Gastrocnemius medialis (tissue), 4 donors: ENCODE results near the gene HSPA12B.

ENCODE experiments used
- CTCF ChIP-seq, 5 experiments: fragments of 450-650 bp in 3 of 5; fragments of 200-600 bp in 2 of 5; sonication (generic) in 2 of 5; IDR thresholded peaks in 4 of 5; conservative IDR thresholded peaks in 1 of 5; 1 replicate in 4 of 5; 2 replicates in 1 of 5; pipeline ENCODE4 v1.5.1; 2016 to 2019; ENCODE audit warnings: antibody characterized with exemption in 5 of 5, mild to moderate bottlenecking in 3 of 5, moderate library complexity in 3 of 5
- POLR2A ChIP-seq, 2 donors: fragments of 450-650 bp; IDR thresholded peaks; one replicate each; pipeline ENCODE4 v1.6.1; 2017; ENCODE audit warnings: antibody characterized with exemption in 2 of 2, mild to moderate bottlenecking in 2 of 2, moderate library complexity in 2 of 2

DNA sequence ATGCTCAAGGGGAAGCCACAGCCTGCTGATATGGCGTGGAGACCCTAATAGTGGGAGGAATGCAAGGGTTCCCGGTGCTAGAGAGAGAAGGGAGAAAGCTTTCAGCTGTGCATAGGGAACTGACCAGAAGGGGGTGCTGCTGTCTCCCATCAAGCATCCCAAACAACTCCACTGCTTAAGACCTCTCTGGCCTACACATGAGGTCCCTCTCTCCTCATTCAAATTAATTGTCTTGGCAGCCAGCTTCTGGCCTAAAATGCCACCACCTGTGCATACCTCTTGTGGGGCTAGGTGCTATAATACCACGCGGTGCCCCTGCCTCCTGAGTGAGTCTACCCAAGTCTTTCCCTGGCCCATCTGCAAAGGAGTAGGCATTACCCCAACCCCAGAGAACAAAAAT, 20.6 kb downstream of the HSPA12B start:
- TF ChIP-seq CTCF (IDR thresholded peaks at IDR 0.05 in 4 of 5, conservative IDR thresholded peaks at IDR 0.05 in 1 of 5) (peak; percentile 33 to 75 (median 66)), POLR2A (IDR thresholded peaks at IDR 0.05) (no peak)
